H9 (cell line): ENCODE data around the gene RAG1. TPM values are rescaled to one million over a fixed set of nuclear protein-coding genes. Genes with fewer than 3 reads are reported as not detected.

ENCODE experiments used
- DNase-seq: peaks from one replicate; pipeline ENCODE4 v3.0.0-alpha.2; 2017
- H2AFZ ChIP-seq: one replicate; pipeline ENCODE4 v1.6.1; 2013; ENCODE audit warnings: mild to moderate bottlenecking, low read length, control low read depth, moderate library complexity
- H2AK5ac ChIP-seq: 2 replicates; pipeline ENCODE4 v1.6.1; 2013; ENCODE audit warnings: low read length, control low read depth, mixed read lengths; ENCODE audit not compliant: insufficient read length
- H2BK120ac ChIP-seq: one replicate; pipeline ENCODE4 v1.6.1; 2013; ENCODE audit warnings: low read depth, mild to moderate bottlenecking, low read length, control low read depth, inconsistent platforms; ENCODE audit not compliant: poor library complexity, severe bottlenecking
- H2BK12ac ChIP-seq: 2 replicates; pipeline ENCODE4 v1.6.1; 2013; ENCODE audit warnings: low read length, control low read depth, mixed read lengths, low read depth; ENCODE audit not compliant: insufficient read length
- H2BK15ac ChIP-seq: 2 replicates; pipeline ENCODE4 v1.6.1; 2013; ENCODE audit warnings: low read depth, low read length, control low read depth
- H2BK20ac ChIP-seq: one replicate; pipeline ENCODE4 v1.6.1; 2013; ENCODE audit warnings: low read depth, mild to moderate bottlenecking, low read length, control low read depth, inconsistent platforms; ENCODE audit not compliant: poor library complexity, severe bottlenecking
- H2BK5ac ChIP-seq: 2 replicates; pipeline ENCODE4 v1.6.1; 2013; ENCODE audit warnings: low read length, control low read depth, mixed read lengths; ENCODE audit not compliant: insufficient read length
- H3K14ac ChIP-seq: 2 replicates; pipeline ENCODE4 v1.6.1; 2013; ENCODE audit warnings: low read length, control low read depth; ENCODE audit not compliant: insufficient read depth
- H3K18ac ChIP-seq: 2 replicates; pipeline ENCODE4 v1.6.1; 2013; ENCODE audit warnings: low read depth, mild to moderate bottlenecking, mixed read lengths, low read length, control low read depth; ENCODE audit not compliant: insufficient read length
- H3K23ac ChIP-seq: 2 replicates; pipeline ENCODE4 v1.6.1; 2013; ENCODE audit warnings: low read length, control low read depth, mixed read lengths, low read depth; ENCODE audit not compliant: insufficient read length
- H3K23me2 ChIP-seq: 2 replicates; pipeline ENCODE4 v1.6.1; 2013; ENCODE audit warnings: low read depth, mild to moderate bottlenecking, mixed read lengths, low read length, control low read depth; ENCODE audit not compliant: insufficient read length, poor library complexity, severe bottlenecking
- H3K27ac ChIP-seq: 2 replicates; pipeline ENCODE4 v1.5.1; 2013; ENCODE audit warnings: low read length, control low read depth, mixed read lengths, low read depth; ENCODE audit not compliant: insufficient read length
- H3K27me3 ChIP-seq: 2 replicates; pipeline ENCODE4 v1.6.1; 2013; ENCODE audit warnings: low read length, control low read depth, inconsistent platforms; ENCODE audit not compliant: insufficient read depth
- H3K4ac ChIP-seq: 2 replicates; pipeline ENCODE4 v1.6.1; 2013; ENCODE audit warnings: low read depth, mild to moderate bottlenecking, control low read depth, inconsistent platforms, low read length, moderate library complexity
- H3K4me1 ChIP-seq: 2 replicates; pipeline ENCODE4 v1.6.1; 2013; ENCODE audit warnings: low read length, control low read depth, inconsistent platforms; ENCODE audit not compliant: insufficient read depth
- H3K4me2 ChIP-seq: 2 replicates; pipeline ENCODE4 v1.6.1; 2013; ENCODE audit warnings: low read length, control low read depth, mixed read lengths; ENCODE audit not compliant: insufficient read length, insufficient read depth
- H3K56ac ChIP-seq: 2 replicates; pipeline ENCODE4 v1.6.1; 2013; ENCODE audit warnings: low read depth, mild to moderate bottlenecking, mixed read lengths, low read length, control low read depth; ENCODE audit not compliant: insufficient read length
- H3K79me1 ChIP-seq: 2 replicates; pipeline ENCODE4 v1.6.1; 2013; ENCODE audit warnings: low read depth, mild to moderate bottlenecking, moderate library complexity, low read length, control low read depth, inconsistent platforms; ENCODE audit not compliant: insufficient read depth, poor library complexity, severe bottlenecking
- H3K79me2 ChIP-seq: 2 replicates; pipeline ENCODE4 v1.6.1; 2013; ENCODE audit warnings: low read length, control low read depth, inconsistent platforms; ENCODE audit not compliant: insufficient read depth
- H3K9ac ChIP-seq: 2 replicates; pipeline ENCODE4 v1.6.1; 2013; ENCODE audit warnings: low read length, control low read depth, mixed read lengths; ENCODE audit not compliant: insufficient read length; ENCODE audit errors: extremely low read depth
- H3K9me3 ChIP-seq: one replicate; pipeline ENCODE4 v1.6.1; 2013; ENCODE audit warnings: low read depth, low read length, inconsistent platforms; ENCODE audit not compliant: control insufficient read depth
- H3T11ph ChIP-seq: one replicate; pipeline ENCODE4 v1.6.1; 2013; ENCODE audit warnings: mild to moderate bottlenecking, low read length, control low read depth, inconsistent platforms
- H4K20me1 ChIP-seq: one replicate; pipeline ENCODE4 v1.6.1; 2013; ENCODE audit not compliant: control insufficient read depth, insufficient read length, insufficient read depth
- H4K5ac ChIP-seq: 2 replicates; pipeline ENCODE4 v1.6.1; 2013; ENCODE audit warnings: low read depth, mild to moderate bottlenecking, mixed read lengths, low read length, control low read depth; ENCODE audit not compliant: insufficient read length
- H4K8ac ChIP-seq: replicated peaks from 2 replicates; pipeline ENCODE4 v1.6.1; 2013; ENCODE audit warnings: low read length, control low read depth, mixed read lengths, low read depth; ENCODE audit not compliant: insufficient read length
- H4K91ac ChIP-seq: 2 replicates; pipeline ENCODE4 v1.6.1; 2013; ENCODE audit warnings: low read depth, mild to moderate bottlenecking, moderate library complexity, mixed read lengths, low read length, control low read depth; ENCODE audit not compliant: insufficient read length
- H3K27ac Mint-ChIP-seq, 3 experiments: 2 replicates in 2 of 3; 3 replicates in 1 of 3; pipeline ENCODE4 v1.8.0; 2020 to 2021; ENCODE audit warnings: mixed read lengths in 3 of 3, mild to moderate bottlenecking in 1 of 3, moderate library complexity in 1 of 3
- H3K27me3 Mint-ChIP-seq: 2 replicates; pipeline ENCODE4 v1.8.0; 2021; ENCODE audit warnings: low read depth, mild to moderate bottlenecking, moderate library complexity, mixed read lengths
- H3K36me3 Mint-ChIP-seq, 3 experiments: 2 replicates in 2 of 3; 3 replicates in 1 of 3; pipeline ENCODE4 v1.8.0; 2020 to 2021; ENCODE audit warnings: low read depth in 3 of 3, mixed read lengths in 3 of 3; ENCODE audit not compliant: insufficient read depth in 1 of 3
- H3K4me1 Mint-ChIP-seq, 2 experiments: 2 replicates each; pipeline ENCODE4 v1.8.0; 2020; ENCODE audit warnings: mixed read lengths in 2 of 2
- H3K4me3 Mint-ChIP-seq, 2 experiments: 2 replicates in 1 of 2; 3 replicates in 1 of 2; pipeline ENCODE4 v1.8.0; 2020 to 2021; ENCODE audit warnings: mild to moderate bottlenecking in 2 of 2, mixed read lengths in 2 of 2, moderate library complexity in 1 of 2
- H3K9me3 Mint-ChIP-seq, 2 experiments: 2 replicates in 1 of 2; 3 replicates in 1 of 2; pipeline ENCODE4 v1.8.0; 2020; ENCODE audit warnings: mild to moderate bottlenecking in 2 of 2, mixed read lengths in 2 of 2, moderate library complexity in 1 of 2
- WGBS: extraction: QIAGEN DNeasy Blood & Tissue Kit; methylation state at CpG from one replicate; pipeline ENCODE4 v1.1.7; 2013; ENCODE audit warnings: missing lambda C conversion rate, low lambda C conversion rate, mixed read lengths; ENCODE audit not compliant: insufficient read length; ENCODE audit errors: extremely low coverage; 5-methylcytosine and 5-hydroxymethylcytosine counted together
- total RNA-seq: library from RNA; stranded (reverse); gene quantifications from 2 replicates; pipeline ENCODE4 v1.2.1, GENCODE V29; 2021
- TF ChIP-seq, protein P1 (sequence below): fragments of 200-600 bp; sonication (generic); conservative IDR thresholded peaks from 3 replicates; pipeline ENCODE4 v1.8.0; 2021; ENCODE audit warnings: antibody characterized with exemption, mild to moderate bottlenecking

The RAG1 gene
- total RNA-seq, 1 experiment from 2014 or later: 0.70 TPM

DNA sequence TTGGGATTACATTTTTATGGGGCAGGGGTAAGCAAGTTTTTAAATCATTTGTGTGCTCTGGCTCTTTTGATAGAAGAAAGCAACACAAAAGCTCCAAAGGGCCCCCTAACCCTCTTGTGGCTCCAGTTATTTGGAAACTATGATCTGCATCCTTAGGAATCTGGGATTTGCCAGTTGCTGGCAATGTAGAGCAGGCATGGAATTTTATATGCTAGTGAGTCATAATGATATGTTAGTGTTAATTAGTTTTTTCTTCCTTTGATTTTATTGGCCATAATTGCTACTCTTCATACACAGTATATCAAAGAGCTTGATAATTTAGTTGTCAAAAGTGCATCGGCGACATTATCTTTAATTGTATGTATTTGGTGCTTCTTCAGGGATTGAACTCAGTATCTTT, 10.1 kb downstream of the RAG1 start:
- Mint-ChIP-seq H3K4me3 (no peak overlapping the region), H3K27ac (no peak overlapping the region), H3K36me3 (peaks cover 5 to 16% (median 15%) of the 10 kb centered on the region in 3 experiments; a peak in 5 of 7 replicates), H3K4me1 (no peaks in the 10 kb centered on the region), H3K9me3 (peaks cover 24% of the 10 kb centered on the region in 2 experiments), H3K27me3 (peaks cover 19% of the 10 kb centered on the region)
- no peaks in the 10 kb centered on the region for H4K20me1 ChIP-seq
- H2BK12ac ChIP-seq: no peak overlapping the region
- H3K4me1 ChIP-seq: no peaks in the 10 kb centered on the region
- H3T11ph ChIP-seq: no peak overlapping the region
- H3K9me3 ChIP-seq: peaks cover 20% of the 10 kb centered on the region
- H3K4me2 ChIP-seq: no peak overlapping the region
- no peak overlapping the region for H3K9ac ChIP-seq
- H4K5ac ChIP-seq: no peak overlapping the region
- H2AK5ac ChIP-seq: no peak overlapping the region
- H2AFZ ChIP-seq: no peak overlapping the region
- no peaks in the 10 kb centered on the region for H3K79me1 ChIP-seq
- no peak overlapping the region for H3K4ac ChIP-seq
- H3K18ac ChIP-seq: no peak overlapping the region
- H3K27ac ChIP-seq: no peak overlapping the region
- no peak overlapping the region for H4K8ac ChIP-seq
- no peak overlapping the region for H2BK20ac ChIP-seq
- H4K91ac ChIP-seq: no peak overlapping the region
- no peaks in the 10 kb centered on the region for H3K79me2 ChIP-seq
- no peak overlapping the region for H2BK15ac ChIP-seq
- no peak overlapping the region for H2BK5ac ChIP-seq
- no peak overlapping the region for H3K56ac ChIP-seq
- no peaks in the 10 kb centered on the region for H3K23me2 ChIP-seq
- TF ChIP-seq, protein P1, sequence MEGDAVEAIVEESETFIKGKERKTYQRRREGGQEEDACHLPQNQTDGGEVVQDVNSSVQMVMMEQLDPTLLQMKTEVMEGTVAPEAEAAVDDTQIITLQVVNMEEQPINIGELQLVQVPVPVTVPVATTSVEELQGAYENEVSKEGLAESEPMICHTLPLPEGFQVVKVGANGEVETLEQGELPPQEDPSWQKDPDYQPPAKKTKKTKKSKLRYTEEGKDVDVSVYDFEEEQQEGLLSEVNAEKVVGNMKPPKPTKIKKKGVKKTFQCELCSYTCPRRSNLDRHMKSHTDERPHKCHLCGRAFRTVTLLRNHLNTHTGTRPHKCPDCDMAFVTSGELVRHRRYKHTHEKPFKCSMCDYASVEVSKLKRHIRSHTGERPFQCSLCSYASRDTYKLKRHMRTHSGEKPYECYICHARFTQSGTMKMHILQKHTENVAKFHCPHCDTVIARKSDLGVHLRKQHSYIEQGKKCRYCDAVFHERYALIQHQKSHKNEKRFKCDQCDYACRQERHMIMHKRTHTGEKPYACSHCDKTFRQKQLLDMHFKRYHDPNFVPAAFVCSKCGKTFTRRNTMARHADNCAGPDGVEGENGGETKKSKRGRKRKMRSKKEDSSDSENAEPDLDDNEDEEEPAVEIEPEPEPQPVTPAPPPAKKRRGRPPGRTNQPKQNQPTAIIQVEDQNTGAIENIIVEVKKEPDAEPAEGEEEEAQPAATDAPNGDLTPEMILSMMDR: no peak
- WGBS: no CpG with 5 or more reads among the region's 2 CpGs
- no peak overlapping the region for H3K23ac ChIP-seq
- H3K14ac ChIP-seq: no peak overlapping the region
- H2BK120ac ChIP-seq: no peak overlapping the region
- no peak for DNase-seq
- H3K27me3 ChIP-seq: no peaks in the 10 kb centered on the region
